ENCODE results near the gene FOXD2.
A peak's percentile ranks its signal among the peaks of the same experiment; 100 is the strongest.
"Not testable (repeated sequence)": the region's sequence is repeated elsewhere in the genome, so short reads cannot be mapped to it uniquely, and the experiment has no call there.

The FOXD2 gene

DNA sequence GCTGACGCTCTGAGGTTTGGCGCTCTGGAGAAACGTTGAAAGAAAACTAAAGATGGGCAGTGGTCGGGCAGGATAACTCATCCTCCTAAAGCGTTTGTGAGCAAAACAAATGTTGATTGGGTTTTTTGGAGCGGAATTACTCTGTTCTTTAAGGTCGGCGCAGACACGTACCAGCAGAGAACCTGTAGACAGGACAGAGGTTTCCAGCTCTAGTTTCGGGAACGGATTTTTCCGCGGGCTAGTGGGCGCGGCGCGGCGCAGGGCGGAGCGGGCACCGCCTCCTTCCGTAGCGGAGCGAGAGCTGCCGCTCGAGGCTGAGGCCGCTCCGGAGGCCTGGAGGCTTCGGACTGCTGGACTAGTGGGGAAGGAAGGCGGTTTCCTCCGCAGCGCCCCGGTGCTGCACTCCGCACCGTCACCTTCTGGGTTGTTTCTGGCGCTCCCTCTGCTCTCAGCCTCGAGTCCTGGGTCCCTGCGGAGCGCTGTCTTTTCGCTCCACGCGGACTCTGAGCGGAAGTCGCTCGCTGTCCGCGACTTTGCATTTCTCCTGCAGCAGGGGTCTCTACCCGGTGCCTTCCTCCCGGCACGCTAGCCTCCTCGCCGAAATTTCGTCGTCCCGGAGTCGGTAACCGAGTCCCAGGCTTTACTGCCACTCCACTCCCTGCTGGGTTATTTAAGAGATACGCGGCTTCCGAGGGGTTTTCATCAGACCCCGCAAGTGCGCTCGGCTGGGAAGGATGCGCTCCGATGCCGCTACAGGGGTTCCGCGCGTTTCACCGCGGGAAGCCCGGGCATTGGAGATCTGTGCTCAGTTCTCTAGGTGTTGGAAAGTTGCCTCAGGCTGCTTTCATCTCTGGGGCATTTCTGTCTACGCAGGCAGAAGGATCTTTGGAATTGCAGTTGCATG, 7.0 kb downstream of the FOXD2 start:
- TF ChIP-seq, protein P1, sequence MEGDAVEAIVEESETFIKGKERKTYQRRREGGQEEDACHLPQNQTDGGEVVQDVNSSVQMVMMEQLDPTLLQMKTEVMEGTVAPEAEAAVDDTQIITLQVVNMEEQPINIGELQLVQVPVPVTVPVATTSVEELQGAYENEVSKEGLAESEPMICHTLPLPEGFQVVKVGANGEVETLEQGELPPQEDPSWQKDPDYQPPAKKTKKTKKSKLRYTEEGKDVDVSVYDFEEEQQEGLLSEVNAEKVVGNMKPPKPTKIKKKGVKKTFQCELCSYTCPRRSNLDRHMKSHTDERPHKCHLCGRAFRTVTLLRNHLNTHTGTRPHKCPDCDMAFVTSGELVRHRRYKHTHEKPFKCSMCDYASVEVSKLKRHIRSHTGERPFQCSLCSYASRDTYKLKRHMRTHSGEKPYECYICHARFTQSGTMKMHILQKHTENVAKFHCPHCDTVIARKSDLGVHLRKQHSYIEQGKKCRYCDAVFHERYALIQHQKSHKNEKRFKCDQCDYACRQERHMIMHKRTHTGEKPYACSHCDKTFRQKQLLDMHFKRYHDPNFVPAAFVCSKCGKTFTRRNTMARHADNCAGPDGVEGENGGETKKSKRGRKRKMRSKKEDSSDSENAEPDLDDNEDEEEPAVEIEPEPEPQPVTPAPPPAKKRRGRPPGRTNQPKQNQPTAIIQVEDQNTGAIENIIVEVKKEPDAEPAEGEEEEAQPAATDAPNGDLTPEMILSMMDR (IDR thresholded peaks at IDR 0.05; ENCODE audit: low read depth, low read length): no peak
- DNase-seq (ENCODE audit: extremely low read depth, low read depth): no peak

DNA sequence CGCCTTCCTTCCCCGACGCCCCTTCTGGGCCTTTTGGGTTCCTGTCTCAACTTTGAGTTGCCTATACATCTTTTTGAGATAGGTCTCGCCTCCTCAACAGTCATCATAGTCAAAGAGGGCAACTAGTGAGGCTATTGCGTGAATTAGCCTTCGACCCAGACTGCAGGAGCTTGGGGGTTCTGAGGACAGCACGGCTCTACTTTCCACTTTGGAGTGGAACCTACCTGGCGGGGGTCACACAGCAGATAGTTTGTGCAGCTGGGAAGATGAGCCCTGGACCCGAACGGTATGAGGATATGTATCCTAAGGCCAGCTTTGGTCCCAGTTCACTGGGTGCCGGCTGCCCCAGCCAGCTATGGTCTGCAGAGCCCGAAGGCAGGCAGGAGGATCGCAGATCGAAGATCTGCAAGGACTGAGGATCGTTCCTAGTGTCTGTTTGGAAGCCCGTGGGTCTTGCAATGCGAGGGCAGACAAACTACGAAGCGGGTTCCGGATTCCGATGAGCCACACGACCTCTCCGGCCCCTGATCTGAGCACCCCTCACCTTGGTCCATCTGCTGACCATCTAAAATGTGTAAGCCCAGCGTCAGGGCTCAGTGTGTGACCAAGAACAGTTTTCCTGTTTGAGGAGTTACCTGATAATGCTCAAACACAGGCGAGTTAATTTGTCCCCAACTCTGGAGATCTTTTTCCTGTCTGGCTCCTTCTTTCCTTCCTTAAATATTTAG, 8.1 kb downstream of the FOXD2 start:
- no peak for DNase-seq (ENCODE audit: extremely low read depth, low read depth)
- TF ChIP-seq, protein P1 (IDR thresholded peaks at IDR 0.05; ENCODE audit: low read depth, low read length): no peak

DNA sequence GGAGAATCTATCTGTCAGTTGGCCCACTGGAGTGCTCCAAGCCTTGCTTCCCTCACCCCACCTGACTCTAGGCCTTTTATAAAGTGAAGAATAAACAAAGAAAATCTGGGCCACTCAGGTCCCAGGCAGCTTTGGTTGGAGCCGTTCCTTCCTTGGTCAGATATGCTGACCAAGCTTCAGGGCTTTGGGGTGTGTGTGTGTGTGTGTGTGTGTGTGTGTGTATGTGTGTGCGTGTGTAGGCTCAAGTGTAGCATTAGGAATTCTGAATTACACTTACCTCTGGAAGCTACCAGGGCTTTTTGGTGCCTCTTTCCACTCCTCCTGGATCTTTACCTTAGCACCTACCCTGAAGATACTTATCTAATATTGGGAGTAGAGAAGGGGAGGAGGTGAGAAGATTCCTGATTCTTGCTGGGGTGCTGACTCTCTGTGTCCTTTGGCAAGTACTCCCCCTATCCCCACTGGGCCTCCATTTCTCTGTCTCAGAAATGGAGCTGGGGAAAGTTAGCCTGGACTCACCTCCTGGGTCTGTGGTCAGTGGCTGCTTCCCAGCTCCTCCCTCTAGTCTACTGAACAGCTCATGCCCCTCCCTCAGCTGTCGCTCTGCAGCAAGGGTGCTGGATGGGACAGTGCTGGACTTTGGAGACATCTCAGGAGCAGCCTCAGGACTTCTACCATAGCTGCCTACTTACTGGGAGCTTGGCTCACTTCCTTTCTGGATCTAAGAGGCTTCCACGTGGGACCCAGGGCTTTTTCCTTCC, 10.8 kb downstream of the FOXD2 start:
- TF ChIP-seq, protein P1 (IDR thresholded peaks at IDR 0.05; ENCODE audit: low read depth, low read length): no peak
- DNase-seq (ENCODE audit: extremely low read depth, low read depth): no peak

DNA sequence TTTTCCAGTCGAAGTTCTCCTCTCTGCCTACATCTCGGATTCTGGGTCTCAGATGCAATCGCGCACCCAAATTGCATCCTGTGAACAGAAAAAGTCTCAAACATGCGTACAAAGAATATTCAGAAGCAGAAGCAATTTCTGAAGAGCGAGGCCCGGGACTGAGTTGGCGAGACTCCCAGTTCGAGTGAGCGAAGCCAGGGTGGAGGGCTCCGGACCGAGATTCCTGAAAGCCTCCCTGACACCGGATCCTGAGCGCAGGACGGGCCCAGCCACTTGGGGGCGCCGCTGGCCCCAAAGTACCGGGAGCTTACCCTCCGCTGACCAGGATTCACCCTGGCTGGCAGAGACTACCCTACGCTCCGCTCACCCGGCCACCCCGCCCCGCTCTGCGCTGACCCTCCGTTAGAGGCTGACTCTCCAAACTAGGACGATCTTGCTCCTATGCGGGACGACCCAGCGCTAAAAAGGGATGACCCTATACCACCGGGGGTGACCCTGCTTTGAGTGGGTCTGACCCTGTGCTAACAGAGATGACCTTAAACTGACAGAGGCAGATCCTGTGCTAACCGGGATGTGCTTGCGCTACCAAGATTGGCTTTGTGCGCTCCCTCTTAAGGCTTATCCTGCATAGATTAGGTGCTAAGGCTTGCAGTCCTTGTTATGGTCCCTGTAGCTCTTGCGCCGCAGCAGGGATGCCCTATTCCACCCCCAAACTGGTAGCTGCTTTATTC, 12.1 kb downstream of the FOXD2 start:
- TF ChIP-seq, protein P1 (IDR thresholded peaks at IDR 0.05; ENCODE audit: low read depth, low read length): peak; percentile 36
- DNase-seq (ENCODE audit: extremely low read depth, low read depth): no peak

DNA sequence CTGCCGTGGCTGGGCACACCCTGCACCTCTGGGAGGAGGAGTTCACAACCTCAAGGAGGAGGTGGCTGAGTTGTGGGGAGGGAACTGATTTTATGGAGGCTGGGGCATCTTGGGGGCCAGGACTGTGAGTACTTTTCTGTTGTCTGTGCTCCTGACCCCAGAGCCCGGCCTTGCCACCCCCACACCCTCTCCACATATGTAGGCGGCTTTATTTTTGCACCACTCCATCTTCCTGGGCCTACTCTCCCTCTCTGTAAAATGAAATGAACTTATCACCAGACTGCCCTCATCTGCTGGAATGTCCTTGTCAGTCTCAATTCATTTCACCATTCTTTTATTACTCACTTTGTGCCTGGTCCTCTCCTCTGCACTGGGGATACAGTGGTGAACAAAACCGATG, 12.8 kb downstream of the FOXD2 start:
- TF ChIP-seq, protein P1 (IDR thresholded peaks at IDR 0.05; ENCODE audit: low read depth, low read length): no peak
- no peak for DNase-seq (ENCODE audit: extremely low read depth, low read depth)

DNA sequence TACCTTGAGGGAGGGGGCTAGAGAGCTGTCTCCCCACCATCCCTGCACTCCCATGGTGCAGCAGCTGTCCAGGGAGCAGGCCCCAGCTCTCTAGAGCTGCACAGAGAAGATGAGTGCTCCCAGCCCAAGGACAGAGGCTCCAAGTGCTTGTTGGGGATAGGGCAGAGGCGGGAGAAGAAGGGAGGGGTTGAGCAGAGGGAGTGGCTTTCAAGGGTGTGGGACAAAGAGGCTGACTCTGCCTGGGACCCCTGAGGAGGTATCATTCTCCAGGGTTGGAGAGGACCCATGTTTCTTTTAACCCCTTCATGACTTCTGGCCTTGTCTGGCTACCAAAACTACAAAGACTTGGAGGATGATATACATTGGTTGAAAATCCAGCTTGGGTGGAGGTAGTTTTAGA, 14.6 kb downstream of the FOXD2 start:
- no peak for DNase-seq (ENCODE audit: extremely low read depth, low read depth)
- TF ChIP-seq, protein P1 (IDR thresholded peaks at IDR 0.05; ENCODE audit: low read depth, low read length): no peak

DNA sequence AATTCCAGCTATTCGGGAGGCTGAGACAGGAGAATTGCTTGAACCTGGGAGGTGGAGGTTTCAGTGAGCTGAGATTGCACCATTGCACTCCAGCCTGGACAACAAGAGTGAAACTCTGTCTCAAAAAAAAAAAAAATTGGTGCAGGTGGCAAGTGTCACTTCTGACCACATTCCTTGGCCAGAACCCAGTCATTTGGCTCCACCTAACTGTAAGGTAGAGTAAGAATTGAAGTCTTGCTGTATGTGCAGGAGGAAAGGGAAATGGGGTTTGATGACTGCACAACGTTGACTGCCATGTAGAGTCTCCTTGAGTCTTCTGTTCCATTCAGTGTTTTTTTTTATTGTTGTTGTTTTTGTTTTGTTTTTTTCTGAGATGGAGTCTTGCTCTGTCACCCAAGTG, 16.1 kb downstream of the FOXD2 start:
- not testable (repeated sequence) for DNase-seq (ENCODE audit: extremely low read depth, low read depth)
